Endothelial cell of umbilical vein (primary cell): ENCODE results near the gene IRF8.

Experiments used
- EZH2 ChIP-seq: IDR thresholded peaks from 2 replicates; pipeline ENCODE4 v1.6.1; 2012; ENCODE audit warnings: borderline replicate concordance, low read depth, mild to moderate bottlenecking, moderate library complexity, low read length, inconsistent platforms; ENCODE audit not compliant: severe bottlenecking
- MYC ChIP-seq: IDR thresholded peaks from one replicate; pipeline ENCODE4 v1.6.1; 2011; ENCODE audit warnings: mild to moderate bottlenecking, low read depth, low read length
- POLR2A ChIP-seq: IDR thresholded peaks from 2 replicates; pipeline ENCODE4 v1.6.1; 2012; ENCODE audit warnings: low read depth, mild to moderate bottlenecking, control low read depth, low read length
- TF ChIP-seq, protein P1 (sequence below), 2 donors: IDR thresholded peaks; 1 replicate in 1 of 2; 2 replicates in 1 of 2; pipeline ENCODE4 v1.5.1; 2011; ENCODE audit warnings: low read length in 2 of 2, mild to moderate bottlenecking in 2 of 2, moderate library complexity in 2 of 2, control low read depth in 1 of 2, inconsistent platforms in 1 of 2, low read depth in 1 of 2; ENCODE audit not compliant: insufficient read depth in 1 of 2; ENCODE audit errors: extremely low read depth in 1 of 2

DNA sequence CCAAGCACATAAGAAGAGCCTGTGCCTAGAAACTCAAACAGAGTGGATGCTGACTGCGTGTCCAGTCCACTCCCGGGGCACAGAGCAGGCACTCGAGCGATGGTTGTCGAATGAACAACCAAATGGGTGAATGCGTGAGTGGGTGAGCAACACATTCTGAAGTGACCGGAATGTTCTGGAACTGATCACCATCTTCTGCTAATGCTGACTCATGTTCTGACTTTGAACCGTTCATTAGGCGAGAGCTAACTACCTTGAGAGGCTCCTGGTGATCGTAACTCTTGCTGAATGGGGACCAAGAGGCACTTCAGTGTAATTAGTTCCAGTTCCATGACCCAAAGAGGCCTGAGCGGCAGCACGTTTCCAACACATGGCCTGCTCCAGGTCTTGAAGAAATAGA lies 37.9 kb downstream of the IRF8 start:
- TF ChIP-seq, protein P1, sequence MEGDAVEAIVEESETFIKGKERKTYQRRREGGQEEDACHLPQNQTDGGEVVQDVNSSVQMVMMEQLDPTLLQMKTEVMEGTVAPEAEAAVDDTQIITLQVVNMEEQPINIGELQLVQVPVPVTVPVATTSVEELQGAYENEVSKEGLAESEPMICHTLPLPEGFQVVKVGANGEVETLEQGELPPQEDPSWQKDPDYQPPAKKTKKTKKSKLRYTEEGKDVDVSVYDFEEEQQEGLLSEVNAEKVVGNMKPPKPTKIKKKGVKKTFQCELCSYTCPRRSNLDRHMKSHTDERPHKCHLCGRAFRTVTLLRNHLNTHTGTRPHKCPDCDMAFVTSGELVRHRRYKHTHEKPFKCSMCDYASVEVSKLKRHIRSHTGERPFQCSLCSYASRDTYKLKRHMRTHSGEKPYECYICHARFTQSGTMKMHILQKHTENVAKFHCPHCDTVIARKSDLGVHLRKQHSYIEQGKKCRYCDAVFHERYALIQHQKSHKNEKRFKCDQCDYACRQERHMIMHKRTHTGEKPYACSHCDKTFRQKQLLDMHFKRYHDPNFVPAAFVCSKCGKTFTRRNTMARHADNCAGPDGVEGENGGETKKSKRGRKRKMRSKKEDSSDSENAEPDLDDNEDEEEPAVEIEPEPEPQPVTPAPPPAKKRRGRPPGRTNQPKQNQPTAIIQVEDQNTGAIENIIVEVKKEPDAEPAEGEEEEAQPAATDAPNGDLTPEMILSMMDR (IDR thresholded peaks at IDR 0.05; ENCODE audit: extremely low read depth in 1 of 2, insufficient read depth in 1 of 2, low read depth in 1 of 2, low read length in 2 of 2), result no peak
- TF ChIP-seq POLR2A, result no peak
- no peak for TF ChIP-seq MYC
- no peak for TF ChIP-seq EZH2
